A673 (cell line): ENCODE measurements around the gene PELI2. TPM values are rescaled to one million over a fixed set of nuclear protein-coding genes. Genes with fewer than 3 reads are reported as not detected.

Experiments
- BruUV-seq: library from RNA; stranded (reverse); fragments of 400-500 nt; replicated peaks from 2 replicates; lab custom pipeline; 2021; lab: Mats Ljungman, UMichigan
- CTCF ChIA-PET: fragments of 300-600 bp; sonication (Branson Sonifier 250); formaldehyde crosslinking; loops from one replicate; lab custom pipeline; 2022; ENCODE audit warnings: antibody characterized with exemption; lab: Charles Lee
- POLR2A ChIA-PET: fragments of 300-600 bp; sonication (Branson Sonifier 250); formaldehyde crosslinking; loops from one replicate; lab custom pipeline; 2022; ENCODE audit warnings: antibody characterized with exemption; ENCODE audit not compliant: low non-redundant PET; lab: Charles Lee
- DNase-seq: peaks from one replicate; pipeline ENCODE4 v3.0.0-alpha.2; 2015; ENCODE audit warnings: low spot score
- H3K27ac ChIP-seq: fragments of 200-600 bp; sonication (generic); 2 replicates; pipeline ENCODE4 v1.5.1; 2016; ENCODE audit warnings: mixed run types, low read depth, mild to moderate bottlenecking, mixed read lengths, antibody characterized with exemption, low read length; ENCODE audit not compliant: poor library complexity, severe bottlenecking
- H3K27me3 ChIP-seq: fragments of 200-600 bp; sonication (generic); replicated peaks from 2 replicates; pipeline ENCODE4 v1.6.1; 2017; ENCODE audit warnings: mixed run types, low read depth, mild to moderate bottlenecking, mixed read lengths, antibody characterized with exemption, low read length; ENCODE audit not compliant: insufficient read depth, poor library complexity
- H3K36me3 ChIP-seq: fragments of 200-600 bp; sonication (generic); 2 replicates; pipeline ENCODE4 v1.6.1; 2016; ENCODE audit warnings: mixed run types, mild to moderate bottlenecking, mixed read lengths, antibody characterized with exemption, low read length; ENCODE audit not compliant: insufficient read depth, poor library complexity, severe bottlenecking
- H3K4me1 ChIP-seq: fragments of 200-600 bp; sonication (generic); 2 replicates; pipeline ENCODE4 v1.6.1; 2017; ENCODE audit warnings: mixed run types, mild to moderate bottlenecking, mixed read lengths, antibody characterized with exemption, low read length; ENCODE audit not compliant: insufficient read depth, poor library complexity, severe bottlenecking
- H3K4me3 ChIP-seq: fragments of 200-600 bp; sonication (generic); 2 replicates; pipeline ENCODE4 v1.5.1; 2016; ENCODE audit warnings: low read depth, mixed run types, mild to moderate bottlenecking, mixed read lengths, low read length; ENCODE audit not compliant: poor library complexity, severe bottlenecking
- H3K9me3 ChIP-seq: fragments of 200-600 bp; sonication (generic); 2 replicates; pipeline ENCODE4 v1.6.1; 2016; ENCODE audit warnings: mixed run types, low read depth, mild to moderate bottlenecking, mixed read lengths, antibody characterized with exemption, low read length; ENCODE audit not compliant: poor library complexity, severe bottlenecking
- CTCF ChIP-seq: fragments of 300-800, 200-600 bp; sonication (generic); conservative IDR thresholded peaks from 2 replicates; pipeline ENCODE4 v1.5.1; 2017; ENCODE audit warnings: low read depth, mild to moderate bottlenecking, antibody characterized with exemption, low read length, moderate library complexity, mixed read lengths
- EZH2 ChIP-seq: fragments of 200-600 bp; sonication (generic); IDR thresholded peaks from 2 replicates; pipeline ENCODE4 v1.6.1; 2017; ENCODE audit warnings: borderline replicate concordance, low read depth, mild to moderate bottlenecking, mixed read lengths, antibody characterized with exemption, low read length; ENCODE audit not compliant: poor library complexity, severe bottlenecking
- intact Hi-C: fragments of 100-400 bp; cut with micrococcal nuclease; formaldehyde crosslinking; loops from one replicate; pipeline ENCODE4 v1.10.0; 2022; ENCODE audit not compliant: unreplicated experiment
- total RNA-seq: library from RNA; stranded (reverse); gene quantifications from 2 replicates; pipeline ENCODE4 v1.2.3, GENCODE V29; 2021

PELI2 gene
- total RNA-seq, 1 experiment from 2014 or later: 5.5 TPM

GRCh38 chr14:56081139-56081538 is 37.1 kb upstream of the PELI2 start:
- no peak overlapping the region for H3K4me3 ChIP-seq
- no peaks in the 10 kb centered on the region for H3K36me3 ChIP-seq
- H3K27me3 ChIP-seq: no peaks in the 10 kb centered on the region
- H3K9me3 ChIP-seq: no peaks in the 10 kb centered on the region
- ChIA-PET POLR2A (no interaction called here), CTCF (no interaction called here)
- intact Hi-C loops: no loop called here
- H3K4me1 ChIP-seq: no peaks in the 10 kb centered on the region
- H3K27ac ChIP-seq: no peak overlapping the region
- no peak for DNase-seq
- BruUV-seq: no TSS peak
- no peak for TF ChIP-seq EZH2
- TF ChIP-seq CTCF: no peak

- Histone ChIP-seq H3K4me1 (no peaks in the 10 kb centered on the region), H3K27ac (no peak overlapping the region), H3K36me3 (no peaks in the 10 kb centered on the region), H3K27me3 (no peaks in the 10 kb centered on the region), H3K4me3 (no peak overlapping the region), H3K9me3 (no peaks in the 10 kb centered on the region)
- TF ChIP-seq EZH2 (no peak), CTCF (no peak)
- BruUV-seq: no TSS peak
- intact Hi-C loops: no loop called here
- DNase-seq: no peak
- ChIA-PET CTCF (no interaction called here), POLR2A (interaction anchor here (0.5 kb wide), 1 partner anchor 24 kb away, joined by 4 read pairs; no protein-coding TSS in a partner anchor)
Observed at GRCh38 chr14:56082880-56083279, 35.3 kb upstream of the PELI2 start.

- intact Hi-C loops: no loop called here
- Histone ChIP-seq H3K27me3 (no peaks in the 10 kb centered on the region), H3K36me3 (no peaks in the 10 kb centered on the region), H3K4me3 (no peak overlapping the region), H3K9me3 (no peaks in the 10 kb centered on the region), H3K27ac (no peak overlapping the region), H3K4me1 (no peaks in the 10 kb centered on the region)
- no TSS peak for BruUV-seq
- POLR2A ChIA-PET: no interaction called here
- CTCF ChIA-PET: no interaction called here
- no peak for DNase-seq
- TF ChIP-seq CTCF (no peak), EZH2 (no peak)
Observed at GRCh38 chr14:56085471-56085870, 32.7 kb upstream of the PELI2 start.
